Fibroblast of lung (primary cell): Measurements from ENCODE around the gene JAK2. TPM values are rescaled to one million over a fixed set of nuclear protein-coding genes. Genes with fewer than 3 reads are reported as not detected.

Source experiments
- DNase-seq, 2 donors: peaks; one replicate each; pipeline versions ENCODE4 v3.0.0 to v3.0.0-alpha.2; 2010; ENCODE audit warnings: low read depth in 2 of 2
- H2AFZ ChIP-seq: 2 replicates; pipeline ENCODE4 v1.5.1; 2012; ENCODE audit warnings: low read length, control low read depth, inconsistent platforms
- H3K27ac ChIP-seq: 2 replicates; pipeline ENCODE4 v1.5.1; 2011; ENCODE audit warnings: low read length, control low read depth; ENCODE audit not compliant: insufficient read depth
- H3K27me3 ChIP-seq: 2 replicates; pipeline ENCODE4 v1.5.1; 2011; ENCODE audit warnings: mild to moderate bottlenecking, low read length; ENCODE audit not compliant: control insufficient read depth, insufficient read depth
- H3K36me3 ChIP-seq: 2 replicates; pipeline ENCODE4 v1.5.1; 2011; ENCODE audit warnings: low read length; ENCODE audit not compliant: control insufficient read depth, insufficient read depth
- H3K4me1 ChIP-seq: 2 replicates; pipeline ENCODE4 v1.5.1; 2011; ENCODE audit warnings: low read length; ENCODE audit not compliant: control insufficient read depth, insufficient read depth; ENCODE audit errors: extremely low read depth
- H3K4me2 ChIP-seq: 2 replicates; pipeline ENCODE4 v1.5.1; 2011; ENCODE audit warnings: low read length, control low read depth; ENCODE audit not compliant: insufficient read depth; ENCODE audit errors: extremely low read depth
- H3K4me3 ChIP-seq, 4 experiments: fragments of 200-600 bp in 1 of 4; sonication (generic) in 1 of 4; replicated peaks in 1 of 4; 2 replicates each; pipeline ENCODE4 v1.5.1; 2011 to 2016; ENCODE audit warnings: low read length in 4 of 4, low read depth in 3 of 4, mild to moderate bottlenecking in 3 of 4, control low read depth in 2 of 4, inconsistent platforms in 1 of 4, mixed read lengths in 1 of 4; ENCODE audit not compliant: insufficient read depth in 1 of 4; ENCODE audit errors: control extremely low read depth in 1 of 4
- H3K79me2 ChIP-seq: 2 replicates; pipeline ENCODE4 v1.5.1; 2012; ENCODE audit warnings: mild to moderate bottlenecking, low read length, inconsistent platforms; ENCODE audit not compliant: control insufficient read depth, insufficient read depth
- H3K9ac ChIP-seq: 2 replicates; pipeline ENCODE4 v1.5.1; 2011; ENCODE audit warnings: mild to moderate bottlenecking, low read length, control low read depth; ENCODE audit not compliant: insufficient read depth
- H3K9me3 ChIP-seq: 2 replicates; pipeline ENCODE4 v1.5.1; 2012; ENCODE audit warnings: low read depth, low read length; ENCODE audit not compliant: control insufficient read depth, insufficient read depth
- H4K20me1 ChIP-seq: 2 replicates; pipeline ENCODE4 v1.5.1; 2011; ENCODE audit warnings: low read length; ENCODE audit not compliant: control insufficient read depth, insufficient read depth; ENCODE audit errors: extremely low read depth
- CTCF ChIP-seq, 2 donors: IDR thresholded peaks in 1 of 2; conservative IDR thresholded peaks in 1 of 2; 1 replicate in 1 of 2; 2 replicates in 1 of 2; pipeline ENCODE4 v1.5.1; 2011 to 2012; ENCODE audit warnings: low read length in 2 of 2, control low read depth in 1 of 2, inconsistent platforms in 1 of 2, low read depth in 1 of 2, mild to moderate bottlenecking in 1 of 2
- EZH2 ChIP-seq: IDR thresholded peaks from 2 replicates; pipeline ENCODE4 v1.5.1; 2012; ENCODE audit warnings: low read length, control low read depth, mild to moderate bottlenecking; ENCODE audit errors: missing control alignments
- polyA minus RNA-seq: library from RNA; depleted of rRNA, polyadenylated mRNA; stranded (reverse); fragments of >200 nt; gene quantifications from 2 replicates; pipeline ENCODE4 v1.2.3, GENCODE V29; 2011; ENCODE audit warnings: low replicate concordance
- polyA plus RNA-seq, 2 donors: library from polyadenylated mRNA; depleted of rRNA in 1 of 2; stranded (reverse) in 1 of 2; unstranded in 1 of 2; fragments of >200 nt; gene quantifications; 2 replicates each; pipeline ENCODE4 v1.2.1, GENCODE V29; 2011 to 2012; ENCODE audit warnings: missing spikeins in 1 of 2
- total RNA-seq: library from RNA; depleted of rRNA; stranded (reverse); fragments of >200 nt; gene quantifications from 2 replicates; pipeline ENCODE4 v1.2.1, GENCODE V29; 2014

Gene JAK2
- total RNA-seq, result 13.4 TPM in 2 replicates
- polyA plus RNA-seq, result 5.0 and 5.7 TPM in 2 replicates
- 3.9 and 4.5 TPM in 2 replicates for polyA plus RNA-seq (2012)
- polyA minus RNA-seq, result 1.3 and 2.1 TPM in 2 replicates

- no peaks in the 10 kb centered on the region for H3K27me3 ChIP-seq
- peak; percentile 5 to 38 for TF ChIP-seq CTCF (conservative IDR thresholded peaks at IDR 0.05 in 1 of 2, IDR thresholded peaks at IDR 0.05 in 1 of 2; ENCODE audit: low read depth in 1 of 2, low read length in 2 of 2)
- no peak for TF ChIP-seq EZH2
- peak; percentile 94 for DNase-seq
- peak within 1 kb of the TSS; percentile 91 for H3K27ac ChIP-seq
- peak within 1 kb of the TSS; percentile 81 for H3K4me2 ChIP-seq
- no peaks in the 10 kb centered on the region for H3K36me3 ChIP-seq
- peak within 1 kb of the TSS; percentile 58 to 83 (median 67) for H3K4me3 ChIP-seq
- peak within 1 kb of the TSS; percentile 67 for H2AFZ ChIP-seq
- peak within 1 kb of the TSS; percentile 91 for H3K9ac ChIP-seq
- no peaks in the 10 kb centered on the region for H3K9me3 ChIP-seq
- no peaks in the 10 kb centered on the region for H4K20me1 ChIP-seq
- peaks cover 24% of the 10 kb centered on the region for H3K79me2 ChIP-seq
- H3K4me1 ChIP-seq, result peaks cover 13% of the 10 kb centered on the region
These were observed at the start of gene JAK2 for GRCh38 chr9:4984621-4985385. JAK2 (plus strand) TSS chr9:4985272; CDS start chr9:5021988, 36,716 bp downstream.

- Histone ChIP-seq H3K9me3 (no peaks in the 10 kb centered on the region), H4K20me1 (no peaks in the 10 kb centered on the region), H2AFZ (no peak overlapping the region), H3K4me1 (no peaks in the 10 kb centered on the region), H3K27me3 (no peaks in the 10 kb centered on the region), H3K27ac (no peak overlapping the region), H3K9ac (no peak overlapping the region), H3K36me3 (no peaks in the 10 kb centered on the region), H3K79me2 (no peaks in the 10 kb centered on the region), H3K4me3 (no peak overlapping the region), H3K4me2 (no peak overlapping the region)
- TF ChIP-seq EZH2, result no peak
- no peak for TF ChIP-seq CTCF (conservative IDR thresholded peaks at IDR 0.05 in 1 of 2, IDR thresholded peaks at IDR 0.05 in 1 of 2; ENCODE audit: low read depth in 1 of 2, low read length in 2 of 2)
- no peak for DNase-seq
These were observed 48.8 kb upstream of the JAK2 start for GRCh38 chr9:4936277-4936676.

- H3K4me2 ChIP-seq, result no peak overlapping the region
- H3K9me3 ChIP-seq, result no peaks in the 10 kb centered on the region
- H3K36me3 ChIP-seq, result no peaks in the 10 kb centered on the region
- H3K9ac ChIP-seq, result no peak overlapping the region
- no peak overlapping the region for H2AFZ ChIP-seq
- no peaks in the 10 kb centered on the region for H3K27me3 ChIP-seq
- no peaks in the 10 kb centered on the region for H3K4me1 ChIP-seq
- TF ChIP-seq CTCF (conservative IDR thresholded peaks at IDR 0.05 in 1 of 2, IDR thresholded peaks at IDR 0.05 in 1 of 2; ENCODE audit: low read depth in 1 of 2, low read length in 2 of 2) (no peak), EZH2 (no peak)
- H3K4me3 ChIP-seq, result no peak overlapping the region
- no peak for DNase-seq
- no peaks in the 10 kb centered on the region for H3K79me2 ChIP-seq
- H4K20me1 ChIP-seq, result no peaks in the 10 kb centered on the region
- no peak overlapping the region for H3K27ac ChIP-seq
These were observed 48.2 kb upstream of the JAK2 start for GRCh38 chr9:4936823-4937222.
